ENCODE results near the gene GON7.

DNA sequence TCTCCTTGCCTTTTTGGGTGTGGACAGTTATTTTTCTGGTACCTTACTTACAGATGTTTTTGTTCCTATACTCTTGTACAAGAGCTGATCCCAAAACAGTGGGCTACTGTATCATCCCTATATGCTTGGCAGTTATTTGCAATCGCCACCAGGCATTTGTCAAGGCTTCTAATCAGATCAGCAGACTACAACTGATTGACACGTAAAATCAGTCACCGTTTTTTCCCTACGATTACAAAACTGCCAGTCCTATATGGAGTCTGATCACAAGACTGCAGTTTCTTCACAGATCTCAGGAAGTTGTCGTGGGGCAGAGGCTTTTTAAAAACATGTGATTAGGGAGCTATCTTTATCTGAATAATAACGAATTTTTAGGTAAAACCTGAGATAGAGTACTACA lies 20.4 kb downstream of the GON7 start:
- TF ChIP-seq SIN3A (IDR thresholded peaks at IDR 0.05; ENCODE audit: borderline replicate concordance, insufficient read depth, low read length), result no peak
- TF ChIP-seq POLR2AphosphoS5 (IDR thresholded peaks at IDR 0.05; ENCODE audit: low read depth, low read length), result no peak
- TF ChIP-seq TAF1 (IDR thresholded peaks at IDR 0.05; ENCODE audit: borderline replicate concordance, insufficient read depth, low read length), result no peak
